Body of pancreas (tissue), 4 donors: Measurements from ENCODE around the gene C9orf72. TPM values are rescaled to one million over a fixed set of nuclear protein-coding genes. Genes with fewer than 3 reads are reported as not detected.
A peak's percentile ranks its signal among the peaks of the same experiment; 100 is the strongest.

Experiments
- ATAC-seq: fragments of 150-250 bp; one replicate; pipeline ENCODE4 v1.9.1; 2016
- DNase-seq, 4 donors: peaks; one replicate each; pipeline ENCODE4 v3.0.0-alpha.2; 2019
- H3K27ac ChIP-seq, 4 donors: fragments of 200-600 bp; sonication (generic); 1 replicate in 3 of 4; 2 replicates in 1 of 4; pipeline versions ENCODE4 v1.5.1 to v1.6.1; 2016 to 2019; ENCODE audit warnings: mild to moderate bottlenecking in 1 of 4, mixed read lengths in 1 of 4, moderate library complexity in 1 of 4
- H3K27me3 ChIP-seq, 2 donors: fragments of 200-600 bp; sonication (generic); one replicate each; pipeline ENCODE4 v1.6.0; 2016; ENCODE audit warnings: mild to moderate bottlenecking in 1 of 2
- H3K36me3 ChIP-seq, 2 donors: fragments of 200-600 bp; sonication (generic); replicated peaks in 1 of 2; 2 replicates each; pipeline ENCODE4 v1.5.1; 2016; ENCODE audit warnings: low read depth in 2 of 2; ENCODE audit not compliant: insufficient read depth in 1 of 2
- H3K4me1 ChIP-seq: fragments of 200-600 bp; sonication (generic); one replicate; pipeline ENCODE4 v1.6.0; 2016
- H3K4me3 ChIP-seq, 2 donors: fragments of 200-600 bp; sonication (generic); 1 replicate in 1 of 2; 2 replicates in 1 of 2; pipeline ENCODE4 v1.5.1; 2016 to 2019
- H3K9me3 ChIP-seq, 3 donors: fragments of 200-600 bp; sonication (generic); 1 replicate in 2 of 3; 2 replicates in 1 of 3; pipeline ENCODE4 v1.5.1; 2016
- POLR2A ChIP-seq, 3 donors: fragments of 450-650 bp; IDR thresholded peaks; one replicate each; pipeline ENCODE4 v1.6.1; 2016; ENCODE audit warnings: antibody characterized with exemption in 3 of 3, mild to moderate bottlenecking in 2 of 3
- WGBS, 2 donors: methylation state at CpG; one replicate each; pipeline ENCODE4 v1.1.5; 2017; 5-methylcytosine and 5-hydroxymethylcytosine counted together
- intact Hi-C: fragments of 100-400 bp; cut with DNase I; formaldehyde crosslinking; loops from one replicate; pipeline ENCODE4 v1.15.1; 2023
- total RNA-seq, 2 donors: library from RNA; depleted of rRNA; stranded (reverse); fragments of >200 nt; gene quantifications; one replicate each; pipeline ENCODE4 v1.1.0, GENCODE V29; 2016
- TF ChIP-seq, protein P1 (sequence below), 7 experiments: fragments of 450-650 bp in 4 of 7; fragments of 200-600 bp in 3 of 7; sonication (generic) in 3 of 7; IDR thresholded peaks; one replicate each; pipeline ENCODE4 v1.5.1; 2016 to 2019; ENCODE audit warnings: antibody characterized with exemption in 7 of 7

Gene C9orf72
- total RNA-seq, 2 donors from 2014 or later, result 13.5 to 20.5 TPM

- WGBS, 2 donors, result 56 to 57% methylated on average over 5 of the region's 5 CpGs
- Histone ChIP-seq H3K36me3 (no peaks in the 10 kb centered on the region), H3K27ac (peak overlapping the region; percentile 17 to 75 (median 57)), H3K4me3 (no peak overlapping the region), H3K27me3 (no peaks in the 10 kb centered on the region), H3K9me3 (no peaks in the 10 kb centered on the region), H3K4me1 (peaks cover 37% of the 10 kb centered on the region)
- peak in 2 of 4 donors; percentile 22 to 31 for DNase-seq
- intact Hi-C loops, result loop anchor here (5.0 kb wide), 1 partner anchor 207 kb away; no protein-coding TSS in a partner anchor
- TF ChIP-seq POLR2A (IDR thresholded peaks at IDR 0.05), result no peak
- TF ChIP-seq, protein P1, sequence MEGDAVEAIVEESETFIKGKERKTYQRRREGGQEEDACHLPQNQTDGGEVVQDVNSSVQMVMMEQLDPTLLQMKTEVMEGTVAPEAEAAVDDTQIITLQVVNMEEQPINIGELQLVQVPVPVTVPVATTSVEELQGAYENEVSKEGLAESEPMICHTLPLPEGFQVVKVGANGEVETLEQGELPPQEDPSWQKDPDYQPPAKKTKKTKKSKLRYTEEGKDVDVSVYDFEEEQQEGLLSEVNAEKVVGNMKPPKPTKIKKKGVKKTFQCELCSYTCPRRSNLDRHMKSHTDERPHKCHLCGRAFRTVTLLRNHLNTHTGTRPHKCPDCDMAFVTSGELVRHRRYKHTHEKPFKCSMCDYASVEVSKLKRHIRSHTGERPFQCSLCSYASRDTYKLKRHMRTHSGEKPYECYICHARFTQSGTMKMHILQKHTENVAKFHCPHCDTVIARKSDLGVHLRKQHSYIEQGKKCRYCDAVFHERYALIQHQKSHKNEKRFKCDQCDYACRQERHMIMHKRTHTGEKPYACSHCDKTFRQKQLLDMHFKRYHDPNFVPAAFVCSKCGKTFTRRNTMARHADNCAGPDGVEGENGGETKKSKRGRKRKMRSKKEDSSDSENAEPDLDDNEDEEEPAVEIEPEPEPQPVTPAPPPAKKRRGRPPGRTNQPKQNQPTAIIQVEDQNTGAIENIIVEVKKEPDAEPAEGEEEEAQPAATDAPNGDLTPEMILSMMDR (IDR thresholded peaks at IDR 0.05), result no peak
- ATAC-seq, result peak; percentile 74
Measured at GRCh38 chr9:27539479-27540441, 33.5 kb downstream of the C9orf72 start.

GRCh38 chr9:27538647-27539046, 34.6 kb downstream of the C9orf72 start:
- no peaks in the 10 kb centered on the region for H3K27me3 ChIP-seq
- no peak overlapping the region for H3K4me3 ChIP-seq
- H3K4me1 ChIP-seq, result peaks cover 40% of the 10 kb centered on the region
- H3K27ac ChIP-seq, result peak overlapping the region in 3 of 4 donors; percentile 17 to 75 (median 37)
- H3K36me3 ChIP-seq, result no peaks in the 10 kb centered on the region
- peak in 1 of 4 donors; percentile 10 for DNase-seq
- H3K9me3 ChIP-seq, result no peaks in the 10 kb centered on the region
- ATAC-seq, result peak; percentile 68
- WGBS, 2 donors, result 56 to 60% methylated on average over 3 of the region's 3 CpGs
- intact Hi-C loops, result loop anchor here (5.0 kb wide), 1 partner anchor 206 kb away; no protein-coding TSS in a partner anchor
- TF ChIP-seq, protein P1 (IDR thresholded peaks at IDR 0.05), result no peak
- TF ChIP-seq POLR2A (IDR thresholded peaks at IDR 0.05), result no peak

DNA sequence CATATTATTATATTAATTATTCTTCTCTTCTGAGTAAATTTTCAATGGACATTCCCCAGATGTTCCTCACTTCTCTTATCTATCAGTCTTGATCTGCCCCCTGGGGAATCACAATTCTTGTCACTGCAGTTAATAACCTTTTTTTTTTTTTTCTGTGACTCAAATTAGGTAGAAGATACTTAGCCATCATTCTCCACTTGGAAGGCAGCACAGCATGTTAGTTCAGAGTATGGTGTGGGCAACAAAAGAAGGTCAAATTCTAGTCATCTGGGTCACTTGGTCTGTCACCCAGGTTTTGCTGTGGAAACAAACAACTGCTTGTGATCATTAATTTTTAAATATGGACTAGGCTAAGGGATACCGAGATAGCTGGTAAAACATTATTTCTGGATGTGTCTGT, 35.5 kb downstream of the C9orf72 start:
- H3K27me3 ChIP-seq, result no peaks in the 10 kb centered on the region
- WGBS, 2 donors, result 70 to 84% methylated on average over 1 of the region's 1 CpG
- no peak overlapping the region for H3K4me3 ChIP-seq
- peaks cover 40% of the 10 kb centered on the region for H3K4me1 ChIP-seq
- H3K36me3 ChIP-seq, result no peaks in the 10 kb centered on the region
- no peak for ATAC-seq
- peak overlapping the region in 2 of 4 donors; percentile 37 to 59 for H3K27ac ChIP-seq
- TF ChIP-seq, protein P1 (IDR thresholded peaks at IDR 0.05), result no peak
- no peak for TF ChIP-seq POLR2A (IDR thresholded peaks at IDR 0.05)
- no peak for DNase-seq
- no peaks in the 10 kb centered on the region for H3K9me3 ChIP-seq
- intact Hi-C loops, result loop anchor here (5.0 kb wide), 1 partner anchor 205 kb away; no protein-coding TSS in a partner anchor

- DNase-seq (no peak), ATAC-seq (no peak)
- Histone ChIP-seq H3K9me3 (no peaks in the 10 kb centered on the region), H3K4me3 (no peak overlapping the region), H3K36me3 (no peaks in the 10 kb centered on the region), H3K27ac (no peak overlapping the region), H3K27me3 (no peaks in the 10 kb centered on the region), H3K4me1 (peaks cover 40% of the 10 kb centered on the region)
- intact Hi-C loops, result loop anchor here (5.0 kb wide), 1 partner anchor 205 kb away; no protein-coding TSS in a partner anchor
- no peak for TF ChIP-seq POLR2A (IDR thresholded peaks at IDR 0.05)
- TF ChIP-seq, protein P1 (IDR thresholded peaks at IDR 0.05), result no peak
- 69 to 78% methylated on average over 7 of the region's 7 CpGs for WGBS, 2 donors
Measured at GRCh38 chr9:27537027-27537435, 36.2 kb downstream of the C9orf72 start.
